ENCODE results near the gene OVOL2.

DNA sequence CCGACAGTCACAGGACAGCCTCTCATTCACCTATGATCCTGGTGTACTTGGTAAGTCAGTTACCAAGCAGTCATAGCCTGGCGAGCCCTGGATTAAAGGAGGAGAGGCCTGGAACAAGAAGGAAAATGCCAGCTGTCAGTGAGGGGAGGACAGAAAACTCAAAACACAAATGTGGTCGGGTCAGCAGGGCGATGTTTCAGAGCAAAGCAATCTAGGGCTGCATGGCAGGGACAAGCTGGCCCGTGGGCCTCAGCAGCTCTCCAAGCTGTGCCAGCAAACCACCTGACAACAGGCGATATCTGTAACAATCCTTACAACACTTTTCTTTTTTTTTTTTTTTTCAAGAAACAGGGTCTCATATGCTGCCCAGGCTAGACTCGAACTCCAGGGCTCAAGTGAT is 48.6 kb downstream of the OVOL2 start:
- TF ChIP-seq CTCF (IDR thresholded peaks at IDR 0.05) (no peak), POLR2AphosphoS5 (IDR thresholded peaks at IDR 0.05) (no peak), POLR2A (IDR thresholded peaks at IDR 0.05) (no peak)

Data from prostate gland (tissue), 2 donors.